OCI-LY3 (cell line): ENCODE measurements around the gene LDLRAD4.

Source experiments
- H2AFZ ChIP-seq: fragments of 200-600, 300-600 bp; shearing (Covaris generic); 2 replicates; pipeline ENCODE4 v1.6.0; 2014; ENCODE audit warnings: antibody characterized with exemption, low read depth, low read length
- H3K27ac ChIP-seq: fragments of 200-600, 300-600 bp; sonication (generic); 2 replicates; pipeline ENCODE4 v1.5.1; 2014; ENCODE audit warnings: mild to moderate bottlenecking, low read length, moderate library complexity, mixed read lengths
- H3K27me3 ChIP-seq: fragments of 200-600, 300-600 bp; sonication (generic); 2 replicates; pipeline ENCODE4 v1.6.1; 2014; ENCODE audit warnings: low read depth, low read length, mixed read lengths
- H3K36me3 ChIP-seq: fragments of 200-600, 300-600 bp; sonication (generic); replicated peaks from 2 replicates; pipeline ENCODE3; 2014; ENCODE audit warnings: low read depth, low read length, mixed read lengths
- H3K4me1 ChIP-seq: fragments of 300-600, 200-600 bp; sonication (generic); 2 replicates; pipeline ENCODE4 v1.6.1; 2014; ENCODE audit warnings: low read length, mixed read lengths
- H3K4me2 ChIP-seq: fragments of 200-600, 300-600 bp; sonication (generic); 2 replicates; pipeline ENCODE4 v1.6.1; 2014; ENCODE audit warnings: low read length, mixed read lengths
- H3K4me3 ChIP-seq: fragments of 300-600, 200-600 bp; sonication (generic); 2 replicates; pipeline ENCODE4 v1.5.1; 2014; ENCODE audit warnings: antibody characterized with exemption, mild to moderate bottlenecking, low read length, moderate library complexity
- H3K79me2 ChIP-seq: fragments of 300-600, 200-600 bp; shearing (Covaris generic); 2 replicates; pipeline ENCODE4 v1.6.1; 2014; ENCODE audit warnings: mild to moderate bottlenecking, low read length, mixed read lengths
- H3K9ac ChIP-seq: fragments of 300-600, 200-600 bp; shearing (Covaris generic); 2 replicates; pipeline ENCODE4 v1.6.0; 2014; ENCODE audit warnings: mild to moderate bottlenecking, low read length, moderate library complexity
- H3K9me3 ChIP-seq: fragments of 200-600, 300-600 bp; shearing (Covaris generic); 2 replicates; pipeline ENCODE4 v1.6.1; 2014; ENCODE audit warnings: low read length, mixed read lengths; ENCODE audit not compliant: insufficient read depth
- H4K20me1 ChIP-seq: fragments of 200-600, 300-600 bp; sonication (generic); 2 replicates; pipeline ENCODE4 v1.6.1; 2016; ENCODE audit warnings: low read length, mixed read lengths; ENCODE audit not compliant: insufficient read depth
- EZH2phosphoT487 ChIP-seq: fragments of 200-600 bp; shearing (Covaris generic); IDR thresholded peaks from 2 replicates; pipeline ENCODE4 v1.6.1; 2018; ENCODE audit warnings: antibody characterized with exemption, mixed run types, low read depth
- TF ChIP-seq, protein P1 (sequence below): fragments of 200-600, 300-600 bp; sonication (generic); IDR thresholded peaks from 2 replicates; pipeline ENCODE4 v1.5.1; 2014; ENCODE audit warnings: antibody characterized with exemption, low read length, low read depth

The LDLRAD4 gene

DNA sequence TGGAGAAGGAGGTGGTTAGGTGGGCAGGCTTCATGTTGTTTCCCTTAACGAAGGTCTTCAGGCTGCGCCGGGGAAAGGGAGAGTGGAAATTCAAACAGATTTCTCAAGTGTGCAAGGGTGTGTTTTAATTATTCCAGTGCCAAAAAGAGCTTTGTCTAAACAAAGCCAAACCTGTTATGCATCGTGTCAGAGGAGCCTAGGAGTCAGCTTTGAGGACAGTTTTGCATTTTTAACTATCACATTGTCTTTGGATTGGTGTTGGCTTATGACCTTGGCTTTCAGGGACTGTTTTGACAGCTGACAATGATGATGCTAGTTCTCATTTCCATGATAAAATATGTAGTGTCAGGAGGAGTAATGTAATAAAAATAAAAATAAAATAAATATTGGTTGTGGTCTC is 144.8 kb downstream of the LDLRAD4 start:
- Histone ChIP-seq H3K9ac (no peak overlapping the region), H4K20me1 (no peaks in the 10 kb centered on the region), H3K79me2 (no peaks in the 10 kb centered on the region), H3K27me3 (peaks cover 33% of the 10 kb centered on the region), H3K4me1 (no peaks in the 10 kb centered on the region), H3K4me3 (no peak overlapping the region), H3K27ac (no peak overlapping the region), H3K36me3 (no peaks in the 10 kb centered on the region), H3K9me3 (no peaks in the 10 kb centered on the region), H2AFZ (no peak overlapping the region), H3K4me2 (no peak overlapping the region)
- TF ChIP-seq, protein P1, sequence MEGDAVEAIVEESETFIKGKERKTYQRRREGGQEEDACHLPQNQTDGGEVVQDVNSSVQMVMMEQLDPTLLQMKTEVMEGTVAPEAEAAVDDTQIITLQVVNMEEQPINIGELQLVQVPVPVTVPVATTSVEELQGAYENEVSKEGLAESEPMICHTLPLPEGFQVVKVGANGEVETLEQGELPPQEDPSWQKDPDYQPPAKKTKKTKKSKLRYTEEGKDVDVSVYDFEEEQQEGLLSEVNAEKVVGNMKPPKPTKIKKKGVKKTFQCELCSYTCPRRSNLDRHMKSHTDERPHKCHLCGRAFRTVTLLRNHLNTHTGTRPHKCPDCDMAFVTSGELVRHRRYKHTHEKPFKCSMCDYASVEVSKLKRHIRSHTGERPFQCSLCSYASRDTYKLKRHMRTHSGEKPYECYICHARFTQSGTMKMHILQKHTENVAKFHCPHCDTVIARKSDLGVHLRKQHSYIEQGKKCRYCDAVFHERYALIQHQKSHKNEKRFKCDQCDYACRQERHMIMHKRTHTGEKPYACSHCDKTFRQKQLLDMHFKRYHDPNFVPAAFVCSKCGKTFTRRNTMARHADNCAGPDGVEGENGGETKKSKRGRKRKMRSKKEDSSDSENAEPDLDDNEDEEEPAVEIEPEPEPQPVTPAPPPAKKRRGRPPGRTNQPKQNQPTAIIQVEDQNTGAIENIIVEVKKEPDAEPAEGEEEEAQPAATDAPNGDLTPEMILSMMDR = no peak
- no peak for TF ChIP-seq EZH2phosphoT487

DNA sequence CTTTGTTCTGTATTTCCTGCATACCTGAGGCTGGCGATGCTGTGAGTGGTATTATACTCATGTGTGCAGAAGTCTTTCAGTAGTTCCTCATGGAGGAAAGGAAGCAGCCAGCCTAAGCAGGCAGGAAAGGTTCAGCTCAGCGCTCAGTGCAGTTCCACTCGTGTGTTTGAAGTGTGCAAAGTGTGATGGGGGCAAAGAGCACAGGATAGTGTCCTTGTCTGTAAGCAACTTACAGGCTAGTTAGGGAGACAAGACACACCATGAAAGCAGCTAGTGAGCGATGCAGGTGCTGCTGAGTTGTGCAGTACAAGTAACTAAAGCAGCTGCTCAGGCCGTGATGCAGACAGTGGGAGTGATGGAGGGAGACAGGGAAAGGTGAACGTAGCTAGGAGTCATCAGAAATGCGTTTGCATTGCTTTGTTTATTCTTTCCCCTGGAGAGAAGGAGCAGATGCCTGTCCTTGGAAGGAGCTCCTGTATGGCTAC is 146.2 kb downstream of the LDLRAD4 start:
- Histone ChIP-seq H2AFZ (no peak overlapping the region), H3K4me2 (no peak overlapping the region), H3K27ac (no peak overlapping the region), H4K20me1 (no peaks in the 10 kb centered on the region), H3K79me2 (no peaks in the 10 kb centered on the region), H3K4me1 (no peaks in the 10 kb centered on the region), H3K9me3 (no peaks in the 10 kb centered on the region), H3K4me3 (no peak overlapping the region), H3K36me3 (no peaks in the 10 kb centered on the region), H3K9ac (no peak overlapping the region), H3K27me3 (peaks cover 34% of the 10 kb centered on the region)
- TF ChIP-seq, protein P1 = no peak
- no peak for TF ChIP-seq EZH2phosphoT487

DNA sequence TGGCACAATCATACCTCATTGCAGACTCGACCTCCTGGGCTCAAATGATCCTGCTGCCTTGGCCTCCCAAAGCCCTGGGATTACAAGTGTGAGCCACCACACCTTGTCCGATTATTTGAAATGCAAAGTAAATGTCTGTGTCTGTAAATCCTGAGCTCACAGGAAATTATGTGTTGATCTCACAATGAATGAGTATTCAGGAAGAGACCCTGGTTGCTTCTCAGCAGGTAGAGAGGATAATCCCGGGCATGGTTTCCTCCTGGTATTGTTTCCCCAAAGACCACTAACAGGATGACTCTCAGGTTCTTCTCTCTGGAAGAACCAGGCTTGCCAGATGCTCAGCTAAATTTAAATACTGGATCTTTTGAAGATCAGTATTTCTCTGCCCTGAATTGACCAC is 147.6 kb downstream of the LDLRAD4 start:
- peaks cover 32% of the 10 kb centered on the region for H3K27me3 ChIP-seq
- H3K36me3 ChIP-seq = no peaks in the 10 kb centered on the region
- no peak overlapping the region for H3K4me2 ChIP-seq
- H2AFZ ChIP-seq = no peak overlapping the region
- no peaks in the 10 kb centered on the region for H4K20me1 ChIP-seq
- H3K4me3 ChIP-seq = no peak overlapping the region
- H3K9ac ChIP-seq = no peak overlapping the region
- TF ChIP-seq, protein P1 = no peak
- TF ChIP-seq EZH2phosphoT487 = no peak
- H3K79me2 ChIP-seq = no peaks in the 10 kb centered on the region
- no peaks in the 10 kb centered on the region for H3K4me1 ChIP-seq
- no peaks in the 10 kb centered on the region for H3K9me3 ChIP-seq
- no peak overlapping the region for H3K27ac ChIP-seq

DNA sequence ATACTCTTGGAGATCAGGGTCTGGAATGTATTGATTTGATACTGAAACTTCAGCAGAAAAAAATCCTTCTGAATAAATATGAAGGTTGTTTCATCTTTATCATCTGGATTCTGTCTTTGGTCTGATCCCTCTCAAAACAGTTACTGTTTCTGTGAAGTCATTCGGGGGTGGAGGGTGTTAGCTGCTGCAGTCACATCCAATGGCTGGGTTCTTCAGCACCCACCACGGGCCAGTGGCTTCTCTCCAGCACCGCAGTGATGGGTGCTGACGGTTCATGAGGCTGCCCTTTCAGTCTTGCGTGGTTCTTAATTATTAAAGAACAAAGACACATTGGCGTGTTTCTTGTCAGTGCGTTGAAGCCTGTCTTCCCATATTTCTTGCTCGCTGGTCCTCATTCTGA is 148.0 kb downstream of the LDLRAD4 start:
- Histone ChIP-seq H3K79me2 (no peaks in the 10 kb centered on the region), H2AFZ (no peak overlapping the region), H3K4me2 (no peak overlapping the region), H3K36me3 (no peaks in the 10 kb centered on the region), H3K9me3 (no peaks in the 10 kb centered on the region), H3K4me3 (no peak overlapping the region), H3K27me3 (peaks cover 32% of the 10 kb centered on the region), H4K20me1 (no peaks in the 10 kb centered on the region), H3K27ac (no peak overlapping the region), H3K4me1 (no peaks in the 10 kb centered on the region), H3K9ac (no peak overlapping the region)
- TF ChIP-seq, protein P1 = no peak
- no peak for TF ChIP-seq EZH2phosphoT487
